H9 (cell line): Measurements from ENCODE around the gene LFNG. TPM values are rescaled to one million over a fixed set of nuclear protein-coding genes. Genes with fewer than 3 reads are reported as not detected.

Experiments
- DNase-seq: peaks from one replicate; pipeline ENCODE4 v3.0.0-alpha.2; 2017
- H2AFZ ChIP-seq: one replicate; pipeline ENCODE4 v1.6.1; 2013; ENCODE audit warnings: mild to moderate bottlenecking, low read length, control low read depth, moderate library complexity
- H2AK5ac ChIP-seq: 2 replicates; pipeline ENCODE4 v1.6.1; 2013; ENCODE audit warnings: low read length, control low read depth, mixed read lengths; ENCODE audit not compliant: insufficient read length
- H2BK120ac ChIP-seq: one replicate; pipeline ENCODE4 v1.6.1; 2013; ENCODE audit warnings: low read depth, mild to moderate bottlenecking, low read length, control low read depth, inconsistent platforms; ENCODE audit not compliant: poor library complexity, severe bottlenecking
- H2BK12ac ChIP-seq: 2 replicates; pipeline ENCODE4 v1.6.1; 2013; ENCODE audit warnings: low read length, control low read depth, mixed read lengths, low read depth; ENCODE audit not compliant: insufficient read length
- H2BK15ac ChIP-seq: 2 replicates; pipeline ENCODE4 v1.6.1; 2013; ENCODE audit warnings: low read depth, low read length, control low read depth
- H2BK20ac ChIP-seq: one replicate; pipeline ENCODE4 v1.6.1; 2013; ENCODE audit warnings: low read depth, mild to moderate bottlenecking, low read length, control low read depth, inconsistent platforms; ENCODE audit not compliant: poor library complexity, severe bottlenecking
- H2BK5ac ChIP-seq: 2 replicates; pipeline ENCODE4 v1.6.1; 2013; ENCODE audit warnings: low read length, control low read depth, mixed read lengths; ENCODE audit not compliant: insufficient read length
- H3K14ac ChIP-seq: 2 replicates; pipeline ENCODE4 v1.6.1; 2013; ENCODE audit warnings: low read length, control low read depth; ENCODE audit not compliant: insufficient read depth
- H3K18ac ChIP-seq: 2 replicates; pipeline ENCODE4 v1.6.1; 2013; ENCODE audit warnings: low read depth, mild to moderate bottlenecking, mixed read lengths, low read length, control low read depth; ENCODE audit not compliant: insufficient read length
- H3K23ac ChIP-seq: 2 replicates; pipeline ENCODE4 v1.6.1; 2013; ENCODE audit warnings: low read length, control low read depth, mixed read lengths, low read depth; ENCODE audit not compliant: insufficient read length
- H3K23me2 ChIP-seq: 2 replicates; pipeline ENCODE4 v1.6.1; 2013; ENCODE audit warnings: low read depth, mild to moderate bottlenecking, mixed read lengths, low read length, control low read depth; ENCODE audit not compliant: insufficient read length, poor library complexity, severe bottlenecking
- H3K27ac ChIP-seq: 2 replicates; pipeline ENCODE4 v1.5.1; 2013; ENCODE audit warnings: low read length, control low read depth, mixed read lengths, low read depth; ENCODE audit not compliant: insufficient read length
- H3K27me3 ChIP-seq: 2 replicates; pipeline ENCODE4 v1.6.1; 2013; ENCODE audit warnings: low read length, control low read depth, inconsistent platforms; ENCODE audit not compliant: insufficient read depth
- H3K4ac ChIP-seq: 2 replicates; pipeline ENCODE4 v1.6.1; 2013; ENCODE audit warnings: low read depth, mild to moderate bottlenecking, control low read depth, inconsistent platforms, low read length, moderate library complexity
- H3K4me1 ChIP-seq: 2 replicates; pipeline ENCODE4 v1.6.1; 2013; ENCODE audit warnings: low read length, control low read depth, inconsistent platforms; ENCODE audit not compliant: insufficient read depth
- H3K4me2 ChIP-seq: 2 replicates; pipeline ENCODE4 v1.6.1; 2013; ENCODE audit warnings: low read length, control low read depth, mixed read lengths; ENCODE audit not compliant: insufficient read length, insufficient read depth
- H3K56ac ChIP-seq: 2 replicates; pipeline ENCODE4 v1.6.1; 2013; ENCODE audit warnings: low read depth, mild to moderate bottlenecking, mixed read lengths, low read length, control low read depth; ENCODE audit not compliant: insufficient read length
- H3K79me1 ChIP-seq: 2 replicates; pipeline ENCODE4 v1.6.1; 2013; ENCODE audit warnings: low read depth, mild to moderate bottlenecking, moderate library complexity, low read length, control low read depth, inconsistent platforms; ENCODE audit not compliant: insufficient read depth, poor library complexity, severe bottlenecking
- H3K79me2 ChIP-seq: 2 replicates; pipeline ENCODE4 v1.6.1; 2013; ENCODE audit warnings: low read length, control low read depth, inconsistent platforms; ENCODE audit not compliant: insufficient read depth
- H3K9ac ChIP-seq: 2 replicates; pipeline ENCODE4 v1.6.1; 2013; ENCODE audit warnings: low read length, control low read depth, mixed read lengths; ENCODE audit not compliant: insufficient read length; ENCODE audit errors: extremely low read depth
- H3K9me3 ChIP-seq: one replicate; pipeline ENCODE4 v1.6.1; 2013; ENCODE audit warnings: low read depth, low read length, inconsistent platforms; ENCODE audit not compliant: control insufficient read depth
- H3T11ph ChIP-seq: one replicate; pipeline ENCODE4 v1.6.1; 2013; ENCODE audit warnings: mild to moderate bottlenecking, low read length, control low read depth, inconsistent platforms
- H4K20me1 ChIP-seq: one replicate; pipeline ENCODE4 v1.6.1; 2013; ENCODE audit not compliant: control insufficient read depth, insufficient read length, insufficient read depth
- H4K5ac ChIP-seq: 2 replicates; pipeline ENCODE4 v1.6.1; 2013; ENCODE audit warnings: low read depth, mild to moderate bottlenecking, mixed read lengths, low read length, control low read depth; ENCODE audit not compliant: insufficient read length
- H4K8ac ChIP-seq: replicated peaks from 2 replicates; pipeline ENCODE4 v1.6.1; 2013; ENCODE audit warnings: low read length, control low read depth, mixed read lengths, low read depth; ENCODE audit not compliant: insufficient read length
- H4K91ac ChIP-seq: 2 replicates; pipeline ENCODE4 v1.6.1; 2013; ENCODE audit warnings: low read depth, mild to moderate bottlenecking, moderate library complexity, mixed read lengths, low read length, control low read depth; ENCODE audit not compliant: insufficient read length
- H3K27ac Mint-ChIP-seq, 3 experiments: 2 replicates in 2 of 3; 3 replicates in 1 of 3; pipeline ENCODE4 v1.8.0; 2020 to 2021; ENCODE audit warnings: mixed read lengths in 3 of 3, mild to moderate bottlenecking in 1 of 3, moderate library complexity in 1 of 3
- H3K27me3 Mint-ChIP-seq: 2 replicates; pipeline ENCODE4 v1.8.0; 2021; ENCODE audit warnings: low read depth, mild to moderate bottlenecking, moderate library complexity, mixed read lengths
- H3K36me3 Mint-ChIP-seq, 3 experiments: 2 replicates in 2 of 3; 3 replicates in 1 of 3; pipeline ENCODE4 v1.8.0; 2020 to 2021; ENCODE audit warnings: low read depth in 3 of 3, mixed read lengths in 3 of 3; ENCODE audit not compliant: insufficient read depth in 1 of 3
- H3K4me1 Mint-ChIP-seq, 2 experiments: 2 replicates each; pipeline ENCODE4 v1.8.0; 2020; ENCODE audit warnings: mixed read lengths in 2 of 2
- H3K4me3 Mint-ChIP-seq, 2 experiments: 2 replicates in 1 of 2; 3 replicates in 1 of 2; pipeline ENCODE4 v1.8.0; 2020 to 2021; ENCODE audit warnings: mild to moderate bottlenecking in 2 of 2, mixed read lengths in 2 of 2, moderate library complexity in 1 of 2
- H3K9me3 Mint-ChIP-seq, 2 experiments: 2 replicates in 1 of 2; 3 replicates in 1 of 2; pipeline ENCODE4 v1.8.0; 2020; ENCODE audit warnings: mild to moderate bottlenecking in 2 of 2, mixed read lengths in 2 of 2, moderate library complexity in 1 of 2
- WGBS: extraction: QIAGEN DNeasy Blood & Tissue Kit; methylation state at CpG from one replicate; pipeline ENCODE4 v1.1.7; 2013; ENCODE audit warnings: missing lambda C conversion rate, low lambda C conversion rate, mixed read lengths; ENCODE audit not compliant: insufficient read length; ENCODE audit errors: extremely low coverage; 5-methylcytosine and 5-hydroxymethylcytosine counted together
- total RNA-seq: library from RNA; stranded (reverse); gene quantifications from 2 replicates; pipeline ENCODE4 v1.2.1, GENCODE V29; 2021
- TF ChIP-seq, protein P1 (sequence below): fragments of 200-600 bp; sonication (generic); conservative IDR thresholded peaks from 3 replicates; pipeline ENCODE4 v1.8.0; 2021; ENCODE audit warnings: antibody characterized with exemption, mild to moderate bottlenecking

The LFNG gene
- total RNA-seq, 1 experiment from 2014 or later: 52.9 TPM

DNA sequence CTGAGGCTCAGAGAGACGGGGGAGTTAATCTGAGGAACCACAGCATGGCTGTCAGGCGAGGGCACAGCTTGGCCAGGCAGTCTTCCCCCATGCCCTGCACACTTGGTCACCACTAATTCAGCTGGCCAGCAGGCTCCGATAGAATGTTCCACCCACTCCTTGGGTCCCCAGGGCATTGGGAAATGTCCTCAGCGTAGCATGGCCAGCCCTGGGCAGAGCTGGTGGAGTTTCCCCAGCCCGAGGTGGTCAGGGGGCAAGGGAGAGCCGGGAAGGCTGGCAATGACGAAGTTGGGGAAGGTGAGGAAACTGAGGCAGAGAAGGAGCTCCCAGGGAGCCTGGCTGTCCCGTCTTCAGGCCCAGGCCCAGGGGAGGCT, 31.3 kb upstream of the LFNG start:
- Histone ChIP-seq H3K79me2 (no peaks in the 10 kb centered on the region), H4K91ac (no peak overlapping the region), H2BK20ac (no peak overlapping the region), H2BK120ac (no peak overlapping the region), H2BK15ac (no peak overlapping the region; the same call in 1 of the 2 replicates), H3K18ac (no peak overlapping the region), H3K27ac (no peak overlapping the region), H3K56ac (no peak overlapping the region), H3K14ac (no peak overlapping the region), H2BK12ac (no peak overlapping the region), H4K5ac (no peak overlapping the region), H3K27me3 (no peaks in the 10 kb centered on the region), H3K4ac (no peak overlapping the region), H2AFZ (no peak overlapping the region), H3K23ac (no peak overlapping the region), H3T11ph (no peak overlapping the region), H2BK5ac (no peak overlapping the region), H4K20me1 (peaks cover 2% of the 10 kb centered on the region), H3K23me2 (no peaks in the 10 kb centered on the region), H3K4me2 (no peak overlapping the region), H3K4me1 (no peaks in the 10 kb centered on the region), H4K8ac (no peak overlapping the region), H3K9ac (no peak overlapping the region), H3K79me1 (no peaks in the 10 kb centered on the region), H3K9me3 (no peaks in the 10 kb centered on the region), H2AK5ac (no peak overlapping the region)
- H3K36me3 Mint-ChIP-seq: no peaks in the 10 kb centered on the region; a peak in 2 of 7 replicates
- no peak for DNase-seq
- peaks cover 3 to 13% of the 10 kb centered on the region in 2 experiments; a peak in 3 of 5 replicates for H3K9me3 Mint-ChIP-seq
- peaks cover 2 to 7% of the 10 kb centered on the region in 2 experiments; a peak in 2 of 4 replicates for H3K4me1 Mint-ChIP-seq
- no peak overlapping the region; a peak in 1 of 7 replicates for H3K27ac Mint-ChIP-seq
- no CpG with 5 or more reads among the region's 8 CpGs for WGBS
- no peak overlapping the region for H3K4me3 Mint-ChIP-seq
- TF ChIP-seq, protein P1, sequence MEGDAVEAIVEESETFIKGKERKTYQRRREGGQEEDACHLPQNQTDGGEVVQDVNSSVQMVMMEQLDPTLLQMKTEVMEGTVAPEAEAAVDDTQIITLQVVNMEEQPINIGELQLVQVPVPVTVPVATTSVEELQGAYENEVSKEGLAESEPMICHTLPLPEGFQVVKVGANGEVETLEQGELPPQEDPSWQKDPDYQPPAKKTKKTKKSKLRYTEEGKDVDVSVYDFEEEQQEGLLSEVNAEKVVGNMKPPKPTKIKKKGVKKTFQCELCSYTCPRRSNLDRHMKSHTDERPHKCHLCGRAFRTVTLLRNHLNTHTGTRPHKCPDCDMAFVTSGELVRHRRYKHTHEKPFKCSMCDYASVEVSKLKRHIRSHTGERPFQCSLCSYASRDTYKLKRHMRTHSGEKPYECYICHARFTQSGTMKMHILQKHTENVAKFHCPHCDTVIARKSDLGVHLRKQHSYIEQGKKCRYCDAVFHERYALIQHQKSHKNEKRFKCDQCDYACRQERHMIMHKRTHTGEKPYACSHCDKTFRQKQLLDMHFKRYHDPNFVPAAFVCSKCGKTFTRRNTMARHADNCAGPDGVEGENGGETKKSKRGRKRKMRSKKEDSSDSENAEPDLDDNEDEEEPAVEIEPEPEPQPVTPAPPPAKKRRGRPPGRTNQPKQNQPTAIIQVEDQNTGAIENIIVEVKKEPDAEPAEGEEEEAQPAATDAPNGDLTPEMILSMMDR: no peak
- peaks cover 2% of the 10 kb centered on the region for H3K27me3 Mint-ChIP-seq
